Stimulated activated CD4-positive, alpha-beta T cell treated with anti-CD3 and anti-CD28 coated beads, TNF-alpha, amount 100 ng/mL, for 48 hours (primary cell): Measurements from ENCODE around the gene CBX7.

Experiments
- DNase-seq, 3 donors: peaks; one replicate each; pipeline ENCODE4 v3.0.0-alpha.2; 2020; ENCODE audit warnings: low read depth in 3 of 3

Gene CBX7

GRCh38 chr22:39152511-39153219, at the start of gene CBX7:
CBX7 (minus strand) TSS chr22:39152680; CDS start chr22:39152444, 236 bp downstream.
- DNase-seq = peak; percentile 79 to 90 (median 81)

GRCh38 chr22:39197578-39197977, 45.1 kb upstream of the CBX7 start:
- DNase-seq = no peak

GRCh38 chr22:39194098-39194497, 41.6 kb upstream of the CBX7 start:
- DNase-seq = no peak

- DNase-seq = no peak
Observed at GRCh38 chr22:39188809-39189208, 36.3 kb upstream of the CBX7 start.

GRCh38 chr22:39185601-39186012, 33.1 kb upstream of the CBX7 start:
- DNase-seq = no peak

- DNase-seq = no peak
Observed at GRCh38 chr22:39184586-39185577, 32.4 kb upstream of the CBX7 start.

GRCh38 chr22:39183991-39184585, 31.6 kb upstream of the CBX7 start:
- no peak for DNase-seq

GRCh38 chr22:39182478-39183030, 30.1 kb upstream of the CBX7 start:
- no peak for DNase-seq

GRCh38 chr22:39181778-39182177, 29.3 kb upstream of the CBX7 start:
- DNase-seq = no peak

GRCh38 chr22:39181356-39181755, 28.9 kb upstream of the CBX7 start:
- no peak for DNase-seq

GRCh38 chr22:39179841-39180335, 27.4 kb upstream of the CBX7 start:
- no peak for DNase-seq

GRCh38 chr22:39179401-39179827, 26.9 kb upstream of the CBX7 start:
- no peak for DNase-seq

- no peak for DNase-seq
Observed at GRCh38 chr22:39178206-39179111, 26.0 kb upstream of the CBX7 start.

- no peak for DNase-seq
Observed at GRCh38 chr22:39177791-39178190, 25.3 kb upstream of the CBX7 start.

GRCh38 chr22:39177456-39177775, 24.9 kb upstream of the CBX7 start:
- DNase-seq = no peak

- DNase-seq = no peak
Observed at GRCh38 chr22:39176714-39177455, 24.4 kb upstream of the CBX7 start.

- DNase-seq = no peak
Observed at GRCh38 chr22:39176143-39176713, 23.7 kb upstream of the CBX7 start.

- no peak for DNase-seq
Observed at GRCh38 chr22:39175353-39176142, 23.1 kb upstream of the CBX7 start.
